ENCODE results near the gene FAM186B. TPM values are rescaled to one million over a fixed set of nuclear protein-coding genes. Genes with fewer than 3 reads are reported as not detected.

Gene FAM186B
- total and polyA plus RNA-seq, 10 donors = 0.08 to 0.67 (median 0.33) TPM; not detected in 4

- 73 to 95% (median 92%) methylated on average over 6 to 7 of the region's 7 CpGs for WGBS, 5 donors
- intact Hi-C loops (cut with DNase I; ENCODE audit: low total_unique reads) = no loop called here
- H3K36me3 ChIP-seq = peaks cover 0 to 68% (median 28%) of the 10 kb centered on the region in 6 donors
Observed at GRCh38 chr12:49643135-49643534, 37.7 kb upstream of the FAM186B start.

GRCh38 chr12:49642370-49642802, 36.9 kb upstream of the FAM186B start:
- 86 to 95% (median 93%) methylated on average over 7 to 11 of the region's 11 CpGs for WGBS, 5 donors
- Histone ChIP-seq H3K4me3 (no peak overlapping the region), H3K4me1 (peaks cover 15 to 43% (median 25%) of the 10 kb centered on the region in 6 donors), H3K9me3 (no peaks in the 10 kb centered on the region), H3K36me3 (peaks cover 0 to 60% (median 25%) of the 10 kb centered on the region in 6 donors), H3K27ac (no peak overlapping the region), H3K27me3 (replicated peaks in 1 of 7) (no peaks in the 10 kb centered on the region)
- TF ChIP-seq CTCF (IDR thresholded peaks at IDR 0.05 in 8 of 11, conservative IDR thresholded peaks at IDR 0.05 in 3 of 11) = no peak
- TF ChIP-seq POLR2A (IDR thresholded peaks at IDR 0.05) = no peak
- TF ChIP-seq POLR2AphosphoS5 (IDR thresholded peaks at IDR 0.05) = peak in 1 of 3 donors; percentile 57
- DNase-seq = peak; percentile 71
- intact Hi-C loops (cut with DNase I; ENCODE audit: low total_unique reads) = no loop called here

More at GRCh38 chr12:49643135-49643534, 37.7 kb upstream of the FAM186B start:
- no peak overlapping the region for H3K4me3 ChIP-seq
- no peak for TF ChIP-seq POLR2A (IDR thresholded peaks at IDR 0.05)
- TF ChIP-seq POLR2AphosphoS5 (IDR thresholded peaks at IDR 0.05) = no peak
- no peak for TF ChIP-seq CTCF (IDR thresholded peaks at IDR 0.05 in 8 of 11, conservative IDR thresholded peaks at IDR 0.05 in 3 of 11)
- no peak overlapping the region for H3K27ac ChIP-seq
- H3K27me3 ChIP-seq (replicated peaks in 1 of 7) = no peaks in the 10 kb centered on the region
- peak; percentile 29 for DNase-seq
- no peaks in the 10 kb centered on the region for H3K9me3 ChIP-seq
- H3K4me1 ChIP-seq = peaks cover 12 to 43% (median 29%) of the 10 kb centered on the region in 6 donors

- TF ChIP-seq POLR2AphosphoS5 (IDR thresholded peaks at IDR 0.05) = peak in 1 of 3 donors; percentile 15
- TF ChIP-seq POLR2A (IDR thresholded peaks at IDR 0.05) = no peak
- Histone ChIP-seq H3K27me3 (replicated peaks in 1 of 7) (no peaks in the 10 kb centered on the region), H3K27ac (no peak overlapping the region), H3K36me3 (peaks cover 0 to 55% (median 23%) of the 10 kb centered on the region in 6 donors), H3K4me1 (peaks cover 17 to 43% (median 28%) of the 10 kb centered on the region in 6 donors), H3K4me3 (no peak overlapping the region), H3K9me3 (no peaks in the 10 kb centered on the region)
- WGBS, 5 donors = 87 to 99% (median 93%) methylated on average over 14 to 17 of the region's 17 CpGs
- intact Hi-C loops (cut with DNase I; ENCODE audit: low total_unique reads) = no loop called here
- peak; percentile 63 for DNase-seq
Observed at GRCh38 chr12:49641748-49642369, 36.4 kb upstream of the FAM186B start.

GRCh38 chr12:49636979-49637755, 31.7 kb upstream of the FAM186B start:
- no peak overlapping the region for H3K4me3 ChIP-seq
- H3K9me3 ChIP-seq = no peaks in the 10 kb centered on the region
- peaks cover 8 to 25% (median 16%) of the 10 kb centered on the region in 6 donors for H3K4me1 ChIP-seq
- WGBS, 5 donors = 25 to 40% (median 32%) methylated on average over 9 of the region's 9 CpGs
- intact Hi-C loops (cut with DNase I; ENCODE audit: low total_unique reads) = no loop called here
- no peaks in the 10 kb centered on the region for H3K27me3 ChIP-seq (replicated peaks in 1 of 7)
- TF ChIP-seq CTCF (IDR thresholded peaks at IDR 0.05 in 8 of 11, conservative IDR thresholded peaks at IDR 0.05 in 3 of 11) = peak; percentile 37 to 81 (median 62)
- TF ChIP-seq POLR2A (IDR thresholded peaks at IDR 0.05) = no peak
- TF ChIP-seq POLR2AphosphoS5 (IDR thresholded peaks at IDR 0.05) = peak; percentile 5 to 54 (median 42)
- H3K27ac ChIP-seq = peak overlapping the region in 5 of 8 donors; percentile 17 to 66 (median 49)
- DNase-seq = no peak
- peaks cover 0 to 33% (median 4%) of the 10 kb centered on the region in 6 donors for H3K36me3 ChIP-seq
